ENCODE results near the gene IL4.

DNA sequence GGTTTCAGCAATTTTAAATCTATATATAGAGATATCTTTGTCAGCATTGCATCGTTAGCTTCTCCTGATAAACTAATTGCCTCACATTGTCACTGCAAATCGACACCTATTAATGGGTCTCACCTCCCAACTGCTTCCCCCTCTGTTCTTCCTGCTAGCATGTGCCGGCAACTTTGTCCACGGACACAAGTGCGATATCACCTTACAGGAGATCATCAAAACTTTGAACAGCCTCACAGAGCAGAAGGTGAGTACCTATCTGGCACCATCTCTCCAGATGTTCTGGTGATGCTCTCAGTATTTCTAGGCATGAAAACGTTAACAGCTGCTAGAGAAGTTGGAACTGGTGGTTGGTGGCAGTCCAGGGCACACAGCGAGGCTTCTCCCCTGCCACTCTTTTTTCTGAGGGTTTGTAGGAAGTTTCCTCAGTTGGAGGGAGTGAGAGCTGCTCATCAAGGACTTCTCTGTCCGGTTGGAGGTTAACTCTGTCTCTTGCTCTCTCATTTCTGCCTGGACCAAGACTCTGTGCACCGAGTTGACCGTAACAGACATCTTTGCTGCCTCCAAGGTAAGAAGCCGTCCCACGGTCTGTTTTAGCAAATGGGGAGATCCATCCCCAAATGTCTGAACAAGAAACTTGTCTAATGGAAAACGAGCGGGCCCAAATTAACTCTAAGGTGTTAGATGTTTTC lies at the start of gene IL4:
- TF ChIP-seq, protein P1, sequence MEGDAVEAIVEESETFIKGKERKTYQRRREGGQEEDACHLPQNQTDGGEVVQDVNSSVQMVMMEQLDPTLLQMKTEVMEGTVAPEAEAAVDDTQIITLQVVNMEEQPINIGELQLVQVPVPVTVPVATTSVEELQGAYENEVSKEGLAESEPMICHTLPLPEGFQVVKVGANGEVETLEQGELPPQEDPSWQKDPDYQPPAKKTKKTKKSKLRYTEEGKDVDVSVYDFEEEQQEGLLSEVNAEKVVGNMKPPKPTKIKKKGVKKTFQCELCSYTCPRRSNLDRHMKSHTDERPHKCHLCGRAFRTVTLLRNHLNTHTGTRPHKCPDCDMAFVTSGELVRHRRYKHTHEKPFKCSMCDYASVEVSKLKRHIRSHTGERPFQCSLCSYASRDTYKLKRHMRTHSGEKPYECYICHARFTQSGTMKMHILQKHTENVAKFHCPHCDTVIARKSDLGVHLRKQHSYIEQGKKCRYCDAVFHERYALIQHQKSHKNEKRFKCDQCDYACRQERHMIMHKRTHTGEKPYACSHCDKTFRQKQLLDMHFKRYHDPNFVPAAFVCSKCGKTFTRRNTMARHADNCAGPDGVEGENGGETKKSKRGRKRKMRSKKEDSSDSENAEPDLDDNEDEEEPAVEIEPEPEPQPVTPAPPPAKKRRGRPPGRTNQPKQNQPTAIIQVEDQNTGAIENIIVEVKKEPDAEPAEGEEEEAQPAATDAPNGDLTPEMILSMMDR (conservative IDR thresholded peaks at IDR 0.05; ENCODE audit: low read depth in 2 of 2), result no peak
- TF ChIP-seq CREB1 (CRISPR knock-in tag; IDR thresholded peaks at IDR 0.05; ENCODE audit: low read depth), result no peak
- TF ChIP-seq EZH2phosphoT487 (IDR thresholded peaks at IDR 0.05; ENCODE audit: unreplicated experiment), result no peak
- no peak for TF ChIP-seq POLR2AphosphoS5 (IDR thresholded peaks at IDR 0.05; ENCODE audit: low read depth)
- TF ChIP-seq EZH2 (IDR thresholded peaks at IDR 0.05; ENCODE audit: low read depth, unreplicated experiment), result no peak
